Cardiac muscle cell (in vitro differentiated cells and primary cell): ENCODE measurements around the gene PIGP. TPM values are rescaled to one million over a fixed set of nuclear protein-coding genes. Genes with fewer than 3 reads are reported as not detected.
"Not testable (repeated sequence)": the region's sequence is repeated elsewhere in the genome, so short reads cannot be mapped to it uniquely, and the experiment has no call there.

Experiments
- DNase-seq, 2 donors: peaks; one replicate each; pipeline versions ENCODE4 v3.0.0 to v3.0.0-alpha.2; 2010 to 2017; ENCODE audit warnings: low read depth in 1 of 2, low spot score in 1 of 2
- H3K27ac ChIP-seq: fragments of 200-600 bp; sonication (generic); 2 replicates; pipeline ENCODE4 v1.5.1; 2016
- H3K27me3 ChIP-seq: fragments of 200-600 bp; sonication (generic); 2 replicates; pipeline ENCODE4 v1.6.0; 2016; ENCODE audit warnings: control low read depth
- H3K36me3 ChIP-seq: fragments of 200-600 bp; sonication (generic); 2 replicates; pipeline ENCODE4 v1.5.1; 2016; ENCODE audit warnings: control low read depth
- H3K4me1 ChIP-seq: fragments of 200-600 bp; sonication (generic); 2 replicates; pipeline ENCODE4 v1.8.1; 2017; ENCODE audit warnings: low read depth, mild to moderate bottlenecking, mixed run types
- H3K4me3 ChIP-seq: fragments of 200-600 bp; sonication (generic); 2 replicates; pipeline ENCODE4 v1.5.1; 2016; ENCODE audit warnings: mild to moderate bottlenecking
- H3K9me3 ChIP-seq: fragments of 200-600 bp; sonication (generic); 2 replicates; pipeline ENCODE4 v1.5.1; 2017; ENCODE audit warnings: low read depth, mild to moderate bottlenecking, control low read depth
- polyA plus RNA-seq: library from polyadenylated mRNA; unstranded; fragments of >200 nt; fragmentation: Nextera tagmentation; extraction: Ambion mirVana; gene quantifications from 2 replicates; pipeline ENCODE4 v1.2.1, GENCODE V29; 2016
- total RNA-seq: library from RNA; depleted of rRNA; stranded (reverse); fragments of >200 nt; gene quantifications from 2 replicates; pipeline ENCODE4 v1.2.3, GENCODE V29; 2016
- TF ChIP-seq, protein P1 (sequence below): IDR thresholded peaks from 2 replicates; pipeline ENCODE4 v1.5.1; 2012; ENCODE audit warnings: low read depth, mild to moderate bottlenecking, low read length

Gene PIGP
- total and polyA plus RNA-seq, 2 experiments from 2014 or later = 13.8 to 91.5 TPM

- H3K4me3 ChIP-seq = no peak overlapping the region
- no peaks in the 10 kb centered on the region for H3K9me3 ChIP-seq
- H3K36me3 ChIP-seq = peaks cover 3% of the 10 kb centered on the region
- H3K27me3 ChIP-seq = no peaks in the 10 kb centered on the region
- TF ChIP-seq, protein P1, sequence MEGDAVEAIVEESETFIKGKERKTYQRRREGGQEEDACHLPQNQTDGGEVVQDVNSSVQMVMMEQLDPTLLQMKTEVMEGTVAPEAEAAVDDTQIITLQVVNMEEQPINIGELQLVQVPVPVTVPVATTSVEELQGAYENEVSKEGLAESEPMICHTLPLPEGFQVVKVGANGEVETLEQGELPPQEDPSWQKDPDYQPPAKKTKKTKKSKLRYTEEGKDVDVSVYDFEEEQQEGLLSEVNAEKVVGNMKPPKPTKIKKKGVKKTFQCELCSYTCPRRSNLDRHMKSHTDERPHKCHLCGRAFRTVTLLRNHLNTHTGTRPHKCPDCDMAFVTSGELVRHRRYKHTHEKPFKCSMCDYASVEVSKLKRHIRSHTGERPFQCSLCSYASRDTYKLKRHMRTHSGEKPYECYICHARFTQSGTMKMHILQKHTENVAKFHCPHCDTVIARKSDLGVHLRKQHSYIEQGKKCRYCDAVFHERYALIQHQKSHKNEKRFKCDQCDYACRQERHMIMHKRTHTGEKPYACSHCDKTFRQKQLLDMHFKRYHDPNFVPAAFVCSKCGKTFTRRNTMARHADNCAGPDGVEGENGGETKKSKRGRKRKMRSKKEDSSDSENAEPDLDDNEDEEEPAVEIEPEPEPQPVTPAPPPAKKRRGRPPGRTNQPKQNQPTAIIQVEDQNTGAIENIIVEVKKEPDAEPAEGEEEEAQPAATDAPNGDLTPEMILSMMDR = peak; percentile 25
- peaks cover 3% of the 10 kb centered on the region for H3K4me1 ChIP-seq
- DNase-seq = peak; percentile 28 to 89
- no peak overlapping the region for H3K27ac ChIP-seq
Observed at GRCh38 chr21:37060296-37060695, 12.6 kb downstream of the PIGP start.

- TF ChIP-seq, protein P1 = no peak
- H3K4me1 ChIP-seq = peaks cover 3% of the 10 kb centered on the region
Observed at GRCh38 chr21:37059181-37059580, 13.7 kb downstream of the PIGP start.

DNA sequence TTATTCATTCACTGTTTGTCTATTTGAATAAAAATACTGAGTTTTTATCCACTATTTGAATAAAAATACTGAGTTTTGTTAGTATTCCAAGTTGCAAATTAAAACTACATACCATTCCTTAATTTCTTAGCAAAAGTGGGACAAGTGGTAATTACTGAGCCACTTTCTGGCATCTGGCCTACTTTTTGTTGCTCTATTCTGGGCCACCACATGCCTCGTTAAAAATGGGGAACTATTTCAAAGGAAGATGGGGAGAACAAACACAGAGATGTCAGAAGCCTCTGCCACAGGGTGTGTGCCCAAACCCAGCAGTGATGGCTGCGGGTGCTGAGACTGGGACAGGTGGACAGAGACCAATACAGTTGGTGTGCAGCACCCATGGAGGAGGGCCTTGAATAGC lies 14.6 kb downstream of the PIGP start:
- no peaks in the 10 kb centered on the region for H3K36me3 ChIP-seq
- DNase-seq = no peak
- no peaks in the 10 kb centered on the region for H3K9me3 ChIP-seq
- no peak overlapping the region for H3K4me3 ChIP-seq
- H3K27ac ChIP-seq = no peak overlapping the region
- TF ChIP-seq, protein P1 = no peak
- H3K4me1 ChIP-seq = peaks cover 3% of the 10 kb centered on the region
- H3K27me3 ChIP-seq = no peaks in the 10 kb centered on the region

More at GRCh38 chr21:37059181-37059580, 13.7 kb downstream of the PIGP start:
- Histone ChIP-seq H3K36me3 (no peaks in the 10 kb centered on the region), H3K4me3 (no peak overlapping the region), H3K27ac (no peak overlapping the region), H3K9me3 (no peaks in the 10 kb centered on the region), H3K27me3 (no peaks in the 10 kb centered on the region)
- DNase-seq = no peak

DNA sequence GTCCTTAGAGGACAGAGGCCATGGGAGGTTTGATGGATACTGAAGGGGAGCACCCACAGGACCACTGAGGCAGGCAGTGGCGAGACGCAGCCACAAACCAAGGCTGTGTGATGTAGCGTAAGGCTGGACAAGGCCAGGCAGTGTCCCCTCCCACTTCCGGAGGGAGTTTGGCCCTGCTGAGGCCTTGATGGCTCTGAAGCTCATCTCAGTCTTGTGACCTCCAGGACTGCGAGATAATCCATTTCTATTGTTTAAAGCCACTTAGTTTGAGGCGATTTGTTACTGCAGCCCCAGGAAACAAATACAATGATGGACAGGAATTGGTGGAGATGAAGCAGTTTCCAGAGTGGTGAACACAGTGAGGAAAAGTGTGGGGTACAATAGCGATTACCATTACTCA lies 15.3 kb downstream of the PIGP start:
- no peak overlapping the region for H3K27ac ChIP-seq
- TF ChIP-seq, protein P1 = no peak
- no peak overlapping the region for H3K4me3 ChIP-seq
- H3K36me3 ChIP-seq = no peaks in the 10 kb centered on the region
- no peaks in the 10 kb centered on the region for H3K27me3 ChIP-seq
- DNase-seq = no peak
- H3K9me3 ChIP-seq = no peaks in the 10 kb centered on the region
- peaks cover 3% of the 10 kb centered on the region for H3K4me1 ChIP-seq

GRCh38 chr21:37055271-37055855 lies 17.5 kb downstream of the PIGP start:
- Histone ChIP-seq H3K27me3 (no peaks in the 10 kb centered on the region), H3K4me3 (no peak overlapping the region), H3K4me1 (peaks cover under 1% of the 10 kb centered on the region), H3K9me3 (no peaks in the 10 kb centered on the region), H3K27ac (no peak overlapping the region), H3K36me3 (no peaks in the 10 kb centered on the region)
- TF ChIP-seq, protein P1 = no peak
- no peak for DNase-seq

DNA sequence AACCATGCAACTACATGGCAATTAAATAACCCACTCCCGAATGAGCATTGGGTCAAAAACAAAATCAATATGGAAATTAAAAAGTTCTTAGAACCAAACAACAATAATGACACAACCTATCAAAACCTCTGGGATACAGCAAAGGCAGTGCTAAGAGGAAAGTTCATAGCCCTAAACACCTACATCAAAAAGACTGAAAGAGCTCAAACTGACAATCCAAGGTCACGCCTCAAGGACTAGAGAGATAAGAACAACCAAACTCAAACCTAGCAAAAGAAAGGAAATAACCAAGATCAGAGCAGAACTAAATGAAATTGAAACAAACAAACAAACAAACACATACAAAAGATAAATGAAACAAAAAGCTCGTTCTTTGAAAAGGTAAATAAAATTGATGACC lies 23.1 kb downstream of the PIGP start:
- H3K27ac ChIP-seq, DNase-seq, H3K4me1 ChIP-seq, H3K36me3 ChIP-seq, H3K4me3 ChIP-seq, H3K27me3 ChIP-seq, H3K9me3 ChIP-seq: not testable (repeated sequence)
